Effector memory CD4-positive, alpha-beta T cell (primary cell): ENCODE results near the gene MAZ.
"Not testable (repeated sequence)": the region's sequence is repeated elsewhere in the genome, so short reads cannot be mapped to it uniquely, and the experiment has no call there.

Source experiments
- DNase-seq, 3 donors: peaks; one replicate each; pipeline ENCODE4 v3.0.0-alpha.2; 2020
- H3K27ac ChIP-seq: 2 replicates; pipeline ENCODE4 v1.7.0; 2013; ENCODE audit warnings: mild to moderate bottlenecking, low read length, moderate library complexity; ENCODE audit not compliant: insufficient read depth, poor library complexity, severe bottlenecking
- H3K27me3 ChIP-seq: replicated peaks from 2 replicates; pipeline ENCODE4 v1.7.0; 2013; ENCODE audit warnings: mild to moderate bottlenecking, low read length; ENCODE audit not compliant: insufficient read depth, control insufficient read depth, poor library complexity, severe bottlenecking
- H3K36me3 ChIP-seq: 2 replicates; pipeline ENCODE4 v1.7.0; 2013; ENCODE audit warnings: mild to moderate bottlenecking, low read length, moderate library complexity; ENCODE audit not compliant: control insufficient read depth, insufficient read depth
- H3K4me1 ChIP-seq: 2 replicates; pipeline ENCODE4 v1.7.0; 2013; ENCODE audit warnings: low read length, mild to moderate bottlenecking; ENCODE audit not compliant: control insufficient read depth, insufficient read depth, poor library complexity, severe bottlenecking
- H3K4me3 ChIP-seq: 2 replicates; pipeline ENCODE4 v1.7.0; 2013; ENCODE audit warnings: low read length, low read depth, mild to moderate bottlenecking; ENCODE audit not compliant: insufficient read depth, poor library complexity, severe bottlenecking
- H3K9me3 ChIP-seq: 2 replicates; pipeline ENCODE4 v1.7.0; 2013; ENCODE audit warnings: mild to moderate bottlenecking, low read length, moderate library complexity; ENCODE audit not compliant: control insufficient read depth

The MAZ gene

DNA sequence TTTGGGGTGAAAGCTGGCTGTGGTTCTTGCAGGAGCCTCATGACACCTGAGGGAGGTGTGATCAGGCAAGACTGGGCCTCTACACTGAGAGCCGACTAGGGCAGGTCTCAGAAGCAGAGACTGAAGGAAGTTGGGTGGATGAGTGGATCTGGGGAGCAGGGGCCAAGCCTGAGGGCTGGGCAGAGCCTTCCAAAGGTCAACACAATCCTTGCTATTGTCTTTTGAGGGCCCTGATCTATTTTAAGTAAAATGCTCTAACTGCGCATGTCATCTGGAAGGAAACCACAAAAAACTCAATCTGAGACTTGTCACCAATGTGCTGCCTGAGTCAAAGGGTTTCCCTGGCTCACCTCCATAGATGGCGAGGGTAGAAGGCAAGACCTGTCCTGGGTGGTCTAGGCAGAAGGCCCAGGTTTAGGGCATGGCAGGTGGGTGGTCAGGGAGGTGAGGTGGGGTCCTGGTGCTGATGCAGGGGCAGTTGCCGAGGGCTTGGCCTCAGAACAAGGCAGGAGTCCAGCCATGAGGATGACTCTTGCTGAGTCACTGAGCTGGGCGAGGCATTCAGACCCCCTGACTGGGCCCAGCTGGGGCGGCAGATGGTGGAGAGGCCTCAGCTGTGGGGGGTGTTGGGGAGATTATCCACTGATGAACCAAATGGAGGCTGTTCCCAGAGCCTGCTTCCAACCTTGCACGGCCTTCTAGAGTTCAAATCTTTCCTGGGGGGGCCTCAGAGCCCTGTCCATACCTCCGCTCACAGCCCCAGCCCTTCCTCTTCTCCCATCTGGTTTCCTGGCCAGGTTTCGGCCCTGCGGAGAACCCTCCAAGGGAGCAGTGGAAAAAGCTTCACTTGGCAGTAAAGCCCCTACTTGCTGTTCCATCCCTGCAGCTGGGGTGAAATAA, 19.1 kb downstream of the MAZ start:
- peak overlapping the region; percentile 48 for H3K27ac ChIP-seq
- no peak overlapping the region for H3K4me3 ChIP-seq
- peaks cover 68% of the 10 kb centered on the region for H3K4me1 ChIP-seq
- peaks cover 9% of the 10 kb centered on the region for H3K36me3 ChIP-seq
- H3K9me3 ChIP-seq: no peaks in the 10 kb centered on the region
- no peaks in the 10 kb centered on the region for H3K27me3 ChIP-seq
- no peak for DNase-seq

DNA sequence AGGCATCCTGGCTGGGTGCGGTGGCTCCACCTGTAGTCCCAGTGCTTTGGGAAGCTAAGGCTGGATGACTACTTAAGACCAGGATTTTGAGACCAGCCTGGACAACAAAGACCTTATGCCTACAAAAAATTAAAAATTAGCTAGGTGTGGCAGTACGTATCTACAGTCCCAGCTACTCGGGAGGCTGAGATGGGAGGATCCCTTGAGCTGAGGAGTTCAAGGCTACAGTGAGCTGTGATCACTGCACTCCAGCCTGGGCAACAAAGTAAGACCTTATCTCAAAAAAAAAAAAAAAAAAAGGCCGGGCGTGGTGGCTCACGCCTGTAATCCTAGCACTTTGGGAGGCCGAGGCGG, 20.0 kb downstream of the MAZ start:
- H3K4me3 ChIP-seq: peak overlapping the region; percentile 15
- H3K27ac ChIP-seq: no peak overlapping the region
- H3K4me1 ChIP-seq: peaks cover 58% of the 10 kb centered on the region
- H3K27me3 ChIP-seq: no peaks in the 10 kb centered on the region
- H3K9me3 ChIP-seq: no peaks in the 10 kb centered on the region
- H3K36me3 ChIP-seq: peaks cover 18% of the 10 kb centered on the region
- DNase-seq: no peak

DNA sequence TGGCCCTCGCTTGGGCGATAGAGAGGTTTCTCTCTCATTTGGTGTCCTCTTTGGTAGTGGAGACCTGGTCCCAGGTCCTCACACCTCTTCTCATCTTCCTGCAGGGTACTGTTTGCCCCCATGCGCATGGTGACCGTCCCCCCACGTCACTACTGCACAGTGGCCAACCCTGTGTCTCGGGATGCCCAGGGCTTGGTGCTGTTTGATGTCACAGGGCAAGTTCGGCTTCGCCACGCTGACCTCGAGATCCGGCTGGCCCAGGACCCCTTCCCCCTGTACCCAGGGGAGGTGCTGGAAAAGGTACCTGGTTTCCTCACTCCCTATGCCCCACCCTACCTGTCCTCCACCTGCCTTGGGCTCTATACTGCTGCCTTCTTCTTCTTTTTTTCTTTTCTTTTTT, 24.4 kb downstream of the MAZ start:
- Histone ChIP-seq H3K36me3 (peaks cover 49% of the 10 kb centered on the region), H3K4me3 (no peak overlapping the region), H3K9me3 (no peaks in the 10 kb centered on the region), H3K27ac (no peak overlapping the region), H3K27me3 (no peaks in the 10 kb centered on the region), H3K4me1 (peaks cover 22% of the 10 kb centered on the region)
- DNase-seq: no peak

DNA sequence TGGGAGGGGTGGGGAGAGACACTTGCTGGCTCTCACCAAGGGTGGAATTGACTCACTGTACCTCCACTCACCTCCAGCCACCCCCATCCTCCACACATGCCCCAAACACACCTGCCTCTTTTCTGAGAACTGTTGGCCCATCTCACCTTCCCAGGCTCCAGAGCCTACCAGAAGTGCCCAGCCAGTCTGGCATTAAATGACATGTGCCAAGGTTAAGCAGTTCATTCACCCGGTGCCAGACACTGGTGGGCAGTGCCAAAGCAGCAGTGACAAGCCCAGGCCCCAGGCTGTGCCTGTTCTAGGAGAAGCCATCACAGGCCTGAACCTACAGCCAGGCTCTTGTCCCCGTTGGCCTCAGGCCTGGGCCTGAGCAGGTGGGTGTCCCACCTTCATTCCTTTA, 25.2 kb downstream of the MAZ start:
- peaks cover 54% of the 10 kb centered on the region for H3K36me3 ChIP-seq
- no peak overlapping the region for H3K27ac ChIP-seq

DNA sequence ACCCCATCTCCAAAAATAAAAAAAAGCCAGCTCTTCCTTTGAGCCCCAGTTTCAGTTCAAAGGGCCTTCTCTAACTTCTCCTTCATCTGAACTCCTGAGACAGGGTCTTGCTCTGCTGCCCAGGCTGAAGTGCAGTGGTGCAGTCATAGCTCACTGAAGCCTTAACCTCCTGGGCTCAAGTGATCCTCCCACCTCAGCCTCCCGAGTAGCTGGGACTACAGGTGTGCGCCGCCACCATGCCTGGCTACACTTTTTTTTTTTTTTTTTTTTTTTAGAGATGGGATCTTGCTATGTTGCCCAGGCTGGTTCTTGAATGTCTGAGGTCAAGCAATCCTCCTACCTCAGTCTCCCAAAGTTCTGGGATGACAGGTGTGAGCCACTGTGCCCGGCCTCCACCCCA, 26.9 kb downstream of the MAZ start:
- DNase-seq, H3K9me3 ChIP-seq, H3K27me3 ChIP-seq, H3K4me3 ChIP-seq, H3K4me1 ChIP-seq, H3K27ac ChIP-seq: not testable (repeated sequence)
- H3K36me3 ChIP-seq: peaks cover 71% of the 10 kb centered on the region

More for the DNA sequence above, 25.2 kb downstream of the MAZ start:
- Histone ChIP-seq H3K9me3 (no peaks in the 10 kb centered on the region), H3K27me3 (no peaks in the 10 kb centered on the region), H3K4me1 (peaks cover 17% of the 10 kb centered on the region), H3K4me3 (no peak overlapping the region)
- DNase-seq: no peak

DNA sequence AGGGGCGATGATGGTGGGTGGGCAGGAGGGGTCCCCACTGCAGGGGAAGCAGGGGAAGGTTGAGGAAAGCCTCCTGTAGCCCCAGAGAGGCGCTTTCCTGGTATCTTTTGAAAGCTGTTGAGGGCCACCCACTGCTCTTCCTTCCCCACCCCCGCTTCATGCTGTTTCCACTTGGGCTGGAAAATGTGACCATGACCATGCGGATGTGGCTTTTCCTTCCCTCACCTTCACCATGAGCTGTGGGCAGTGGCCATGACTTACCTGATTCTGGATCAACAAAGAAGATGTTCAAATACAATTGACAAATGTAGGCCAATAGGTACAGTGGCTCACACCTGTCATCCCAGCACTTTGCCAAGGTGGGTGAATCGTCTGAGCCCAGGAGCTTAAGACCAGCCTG, 27.8 kb downstream of the MAZ start:
- DNase-seq: no peak
- H3K9me3 ChIP-seq: no peaks in the 10 kb centered on the region
- H3K27me3 ChIP-seq: no peaks in the 10 kb centered on the region
- no peak overlapping the region for H3K27ac ChIP-seq
- no peak overlapping the region for H3K4me3 ChIP-seq
- H3K36me3 ChIP-seq: peaks cover 78% of the 10 kb centered on the region
- no peaks in the 10 kb centered on the region for H3K4me1 ChIP-seq

DNA sequence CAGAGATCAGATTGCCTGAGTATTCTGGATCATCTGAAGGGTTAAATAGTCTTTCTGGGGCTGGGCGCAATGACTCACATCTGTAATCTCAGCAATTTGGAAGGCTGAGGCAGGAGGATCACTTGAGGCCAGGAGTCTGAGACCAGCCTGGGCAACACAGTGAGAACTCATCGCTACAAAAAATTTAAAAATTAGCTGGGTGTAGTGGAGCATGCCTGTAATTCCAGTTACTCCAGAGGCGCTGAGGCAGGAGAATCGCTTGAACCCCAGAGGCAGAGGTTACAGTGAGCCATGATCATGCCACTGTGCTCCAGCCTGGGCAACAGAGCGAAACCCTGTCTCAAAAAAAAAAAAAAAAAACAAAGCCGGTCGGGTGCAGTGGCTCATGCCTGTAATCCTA, 29.6 kb downstream of the MAZ start:
- no peak overlapping the region for H3K27ac ChIP-seq
- no peak for DNase-seq
- H3K4me1 ChIP-seq: no peaks in the 10 kb centered on the region
- H3K9me3 ChIP-seq: no peaks in the 10 kb centered on the region
- peaks cover 80% of the 10 kb centered on the region for H3K36me3 ChIP-seq
- no peak overlapping the region for H3K4me3 ChIP-seq
- no peaks in the 10 kb centered on the region for H3K27me3 ChIP-seq

DNA sequence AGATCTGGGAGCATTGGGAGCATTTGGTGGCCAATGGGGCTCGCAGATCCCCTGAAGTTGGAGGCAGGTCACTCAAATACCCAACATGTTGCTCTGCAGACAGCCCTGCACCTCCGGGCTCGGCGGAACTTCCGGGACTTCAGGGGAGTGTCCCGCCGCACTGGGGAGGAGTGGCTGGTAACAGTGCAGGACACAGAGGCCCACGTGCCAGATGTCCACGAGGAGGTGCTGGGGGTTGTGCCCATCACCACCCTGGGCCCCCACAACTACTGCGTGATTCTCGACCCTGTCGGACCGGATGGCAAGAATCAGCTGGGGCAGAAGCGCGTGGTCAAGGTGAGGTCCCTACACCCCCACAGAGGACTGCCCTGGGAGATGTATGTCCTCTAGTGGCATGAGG, 30.3 kb downstream of the MAZ start:
- Histone ChIP-seq H3K4me1 (no peaks in the 10 kb centered on the region), H3K4me3 (no peak overlapping the region), H3K27me3 (no peaks in the 10 kb centered on the region), H3K9me3 (no peaks in the 10 kb centered on the region), H3K36me3 (peaks cover 80% of the 10 kb centered on the region), H3K27ac (no peak overlapping the region)
- no peak for DNase-seq

DNA sequence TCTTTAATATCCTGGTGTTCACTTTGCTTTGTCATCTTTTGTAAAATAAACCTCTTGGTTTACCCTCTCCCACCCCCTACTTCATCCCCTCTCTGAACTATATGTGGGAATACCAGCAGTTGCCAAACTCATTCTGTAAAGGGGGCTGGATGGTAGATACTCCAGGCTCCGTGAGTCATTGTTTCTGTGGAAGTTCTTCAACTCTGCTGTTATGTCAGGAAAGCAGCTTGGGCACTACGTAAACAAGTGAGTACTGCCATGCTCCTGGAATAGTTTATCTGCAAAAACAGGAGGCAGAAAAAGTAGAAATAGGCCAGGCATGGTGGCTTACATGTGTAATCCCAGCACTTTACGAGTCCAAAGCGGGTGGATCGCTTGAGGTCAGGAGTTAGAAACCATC, 31.5 kb downstream of the MAZ start:
- no peaks in the 10 kb centered on the region for H3K27me3 ChIP-seq
- H3K4me1 ChIP-seq: no peaks in the 10 kb centered on the region
- no peak overlapping the region for H3K4me3 ChIP-seq
- H3K36me3 ChIP-seq: peaks cover 88% of the 10 kb centered on the region
- DNase-seq: no peak
- no peak overlapping the region for H3K27ac ChIP-seq
- no peaks in the 10 kb centered on the region for H3K9me3 ChIP-seq

DNA sequence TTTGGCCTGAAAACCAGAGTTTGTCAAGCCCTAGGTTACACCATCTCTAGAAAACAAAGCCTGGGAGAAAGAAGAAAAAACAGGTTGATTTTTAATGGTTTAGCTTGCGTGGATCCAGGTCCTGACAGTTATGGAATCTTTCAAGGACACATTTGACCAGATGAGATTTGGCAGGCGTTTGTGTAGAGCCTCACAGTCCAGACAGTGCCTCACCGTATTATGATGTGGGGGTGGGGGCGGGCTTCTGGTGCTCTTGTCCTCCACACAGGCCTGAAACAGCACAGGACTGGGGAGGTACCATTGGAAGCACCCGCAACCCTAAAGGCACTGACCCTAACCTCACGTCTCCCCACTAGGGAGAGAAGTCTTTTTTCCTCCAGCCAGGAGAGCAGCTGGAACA, 33.5 kb downstream of the MAZ start:
- Histone ChIP-seq H3K4me1 (no peaks in the 10 kb centered on the region), H3K27ac (no peak overlapping the region), H3K9me3 (no peaks in the 10 kb centered on the region), H3K27me3 (no peaks in the 10 kb centered on the region), H3K4me3 (no peak overlapping the region), H3K36me3 (peaks cover 90% of the 10 kb centered on the region)
- no peak for DNase-seq
